Stimulated activated effector memory CD8-positive, alpha-beta T cell treated with anti-CD3 and anti-CD28 coated beads, Interleukin-12 subunit alpha, Interleukin-12 subunit beta, amount 100 ng/mL, for 72 hours (primary cell): Measurements from ENCODE around the gene RPH3AL.
"Not testable (repeated sequence)": the region's sequence is repeated elsewhere in the genome, so short reads cannot be mapped to it uniquely, and the experiment has no call there.

Experiments
- ATAC-seq: fragments of 150-1000 bp; cut with Tn5 transposase; 2 replicates; pipeline ENCODE4 v1.10.0; 2021
- DNase-seq, 2 donors: peaks; one replicate each; pipeline ENCODE4 v3.0.0; 2021 to 2022; ENCODE audit warnings: low spot score in 2 of 2
- H3K27ac Mint-ChIP-seq: one replicate; pipeline ENCODE4 v1.8.0; 2022; ENCODE audit warnings: mild to moderate bottlenecking, mixed read lengths
- H3K36me3 Mint-ChIP-seq: one replicate; pipeline ENCODE4 v1.8.0; 2022; ENCODE audit warnings: mild to moderate bottlenecking, mixed read lengths
- H3K4me1 Mint-ChIP-seq: one replicate; pipeline ENCODE4 v1.8.0; 2022; ENCODE audit warnings: mixed read lengths
- H3K4me3 Mint-ChIP-seq: one replicate; pipeline ENCODE4 v1.8.0; 2022; ENCODE audit warnings: mild to moderate bottlenecking, mixed read lengths
- H3K9me3 Mint-ChIP-seq: one replicate; pipeline ENCODE4 v1.8.0; 2022; ENCODE audit warnings: mixed read lengths

RPH3AL gene

DNA sequence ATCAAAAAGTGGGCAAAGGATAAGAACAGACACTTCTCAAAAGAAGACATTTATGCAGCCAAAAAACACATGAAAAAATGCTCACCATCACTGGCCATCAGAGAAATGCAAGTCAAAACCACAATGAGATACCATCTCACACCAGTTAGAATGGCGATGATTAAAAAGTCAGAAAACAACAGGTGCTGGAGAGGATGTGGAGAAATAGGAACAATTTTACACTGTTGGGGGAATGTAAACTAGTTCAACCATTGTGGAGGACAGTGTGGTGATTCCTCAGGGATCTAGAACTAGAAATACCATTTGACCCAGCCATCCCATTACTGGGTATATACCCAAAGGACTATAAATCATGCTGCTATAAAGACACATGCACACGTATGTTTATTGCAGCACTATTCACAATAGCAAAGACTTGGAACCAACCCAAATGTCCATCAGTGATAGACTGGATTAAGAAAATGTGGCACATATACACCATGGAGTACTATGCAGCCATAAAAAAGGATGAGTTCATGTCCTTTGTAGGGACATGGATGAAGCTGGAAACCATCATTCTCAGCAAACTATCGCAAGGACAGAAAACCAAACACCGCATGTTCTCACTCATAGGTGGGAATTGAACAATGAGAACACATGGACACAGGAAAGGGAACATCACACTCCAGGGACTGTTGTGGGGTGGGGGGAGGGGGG, 80.5 kb downstream of the RPH3AL start:
- H3K9me3 Mint-ChIP-seq, H3K27ac Mint-ChIP-seq, H3K36me3 Mint-ChIP-seq, H3K4me3 Mint-ChIP-seq, DNase-seq, H3K4me1 Mint-ChIP-seq, ATAC-seq: not testable (repeated sequence)

DNA sequence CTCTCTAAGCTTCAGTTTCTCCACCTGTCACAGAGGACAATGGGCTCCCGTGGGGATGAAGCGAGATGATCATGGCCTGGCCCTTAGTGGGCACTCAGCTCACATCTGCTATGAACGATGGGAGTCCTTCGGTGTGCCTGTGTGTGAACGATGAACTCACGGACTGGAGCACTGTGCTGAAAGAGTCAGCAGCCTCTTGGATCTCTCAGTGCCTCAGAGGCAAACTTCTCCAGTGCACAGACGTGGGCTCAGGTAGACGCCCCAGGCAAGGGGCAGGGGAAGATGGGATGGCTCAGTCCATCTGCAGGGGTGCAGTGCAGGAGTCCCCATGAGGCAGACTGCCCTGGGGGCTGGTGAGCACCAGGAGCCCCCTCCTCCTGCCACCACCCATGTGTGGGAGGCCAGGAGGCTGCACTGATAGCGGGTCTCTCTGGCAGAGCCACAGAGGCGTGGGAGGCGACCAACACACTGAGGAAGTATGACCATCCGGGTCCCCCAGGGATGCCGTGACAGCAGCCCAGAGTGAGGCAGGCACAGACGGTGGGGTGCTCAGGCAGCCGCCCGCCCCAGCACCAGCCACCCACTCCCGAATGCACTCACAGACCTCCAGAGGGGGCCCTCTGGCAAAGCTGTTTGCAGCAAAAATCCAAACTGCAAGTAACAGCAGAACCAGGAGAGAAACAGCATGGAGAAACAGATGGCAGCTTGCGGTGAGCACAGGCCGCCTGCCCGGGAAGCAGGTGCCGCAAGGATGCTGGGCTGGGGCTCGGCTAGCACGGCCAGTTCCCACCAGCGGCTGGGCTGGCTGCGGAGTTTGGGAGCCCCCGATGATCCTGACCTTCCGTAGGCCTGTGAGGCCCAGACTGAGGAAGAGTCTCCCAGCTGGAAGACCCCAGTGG, 82.7 kb downstream of the RPH3AL start:
- DNase-seq (no peak), ATAC-seq (no peak)
- no peaks in the 10 kb centered on the region for H3K9me3 Mint-ChIP-seq
- no peak overlapping the region for H3K4me3 Mint-ChIP-seq
- no peaks in the 10 kb centered on the region for H3K4me1 Mint-ChIP-seq
- no peaks in the 10 kb centered on the region for H3K36me3 Mint-ChIP-seq
- H3K27ac Mint-ChIP-seq, result no peak overlapping the region

- no peaks in the 10 kb centered on the region for H3K4me1 Mint-ChIP-seq
- no peak overlapping the region for H3K4me3 Mint-ChIP-seq
- peak in 1 of 2 donors; percentile 40 for DNase-seq
- H3K27ac Mint-ChIP-seq, result no peak overlapping the region
- no peaks in the 10 kb centered on the region for H3K9me3 Mint-ChIP-seq
- no peaks in the 10 kb centered on the region for H3K36me3 Mint-ChIP-seq
- ATAC-seq, result no peak
Measured at GRCh38 chr17:266701-267667, 85.6 kb downstream of the RPH3AL start.

- H3K4me3 Mint-ChIP-seq, result no peak overlapping the region
- H3K4me1 Mint-ChIP-seq, result no peaks in the 10 kb centered on the region
- ATAC-seq (no peak), DNase-seq (peak in 1 of 2 donors; percentile 17)
- no peaks in the 10 kb centered on the region for H3K36me3 Mint-ChIP-seq
- H3K27ac Mint-ChIP-seq, result no peak overlapping the region
- H3K9me3 Mint-ChIP-seq, result no peaks in the 10 kb centered on the region
Measured at GRCh38 chr17:266219-266618, 86.4 kb downstream of the RPH3AL start.

- Mint-ChIP-seq H3K4me3 (no peak overlapping the region), H3K27ac (no peak overlapping the region), H3K36me3 (no peaks in the 10 kb centered on the region), H3K9me3 (no peaks in the 10 kb centered on the region), H3K4me1 (no peaks in the 10 kb centered on the region)
- DNase-seq, result peak in 1 of 2 donors; percentile 23
- no peak for ATAC-seq
Measured at GRCh38 chr17:265718-266117, 86.9 kb downstream of the RPH3AL start.

DNA sequence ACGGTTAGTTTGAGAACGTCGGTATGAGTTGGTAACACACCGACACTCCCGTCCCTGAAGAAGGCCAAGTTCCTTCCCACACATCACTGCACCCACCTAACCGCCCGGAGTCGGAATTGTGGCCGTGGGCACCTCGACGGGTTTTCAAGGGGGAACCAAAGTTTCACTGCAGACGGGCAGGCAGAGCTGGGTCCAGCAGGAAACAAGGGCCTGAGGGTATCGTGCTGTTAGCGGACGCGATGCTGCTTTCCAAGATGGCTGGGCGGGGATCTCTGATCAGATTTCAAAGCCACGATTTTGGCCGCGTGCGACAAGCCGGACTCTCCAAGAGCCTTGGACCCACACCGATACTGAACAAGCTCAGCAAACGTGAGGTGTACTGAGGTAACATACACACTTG, 88.8 kb downstream of the RPH3AL start:
- no peak for ATAC-seq
- no peaks in the 10 kb centered on the region for H3K36me3 Mint-ChIP-seq
- H3K27ac Mint-ChIP-seq, result no peak overlapping the region
- H3K9me3 Mint-ChIP-seq, result no peaks in the 10 kb centered on the region
- peaks cover 4% of the 10 kb centered on the region for H3K4me1 Mint-ChIP-seq
- no peak overlapping the region for H3K4me3 Mint-ChIP-seq
- peak in 1 of 2 donors; percentile 35 for DNase-seq

- ATAC-seq (no peak), DNase-seq (peak in 1 of 2 donors; percentile 1)
- H3K4me3 Mint-ChIP-seq, result no peak overlapping the region
- H3K4me1 Mint-ChIP-seq, result peaks cover 5% of the 10 kb centered on the region
- H3K36me3 Mint-ChIP-seq, result no peaks in the 10 kb centered on the region
- H3K27ac Mint-ChIP-seq, result no peak overlapping the region
- no peaks in the 10 kb centered on the region for H3K9me3 Mint-ChIP-seq
Measured at GRCh38 chr17:263271-263670, 89.3 kb downstream of the RPH3AL start.

- Mint-ChIP-seq H3K9me3 (no peaks in the 10 kb centered on the region), H3K4me1 (peaks cover 5% of the 10 kb centered on the region), H3K27ac (no peak overlapping the region), H3K36me3 (no peaks in the 10 kb centered on the region), H3K4me3 (no peak overlapping the region)
- ATAC-seq (no peak), DNase-seq (no peak)
Measured at GRCh38 chr17:261635-262034, 91.0 kb downstream of the RPH3AL start.

GRCh38 chr17:260944-261343, 91.7 kb downstream of the RPH3AL start:
- Mint-ChIP-seq H3K9me3 (no peaks in the 10 kb centered on the region), H3K27ac (peak overlapping the region; percentile 29), H3K4me1 (peaks cover 5% of the 10 kb centered on the region), H3K36me3 (no peaks in the 10 kb centered on the region), H3K4me3 (no peak overlapping the region)
- ATAC-seq (no peak), DNase-seq (no peak)

GRCh38 chr17:260031-260791, 92.4 kb downstream of the RPH3AL start:
- Mint-ChIP-seq H3K9me3 (no peaks in the 10 kb centered on the region), H3K36me3 (no peaks in the 10 kb centered on the region), H3K4me1 (peaks cover 5% of the 10 kb centered on the region), H3K4me3 (no peak overlapping the region), H3K27ac (peak overlapping the region; percentile 29)
- ATAC-seq (no peak), DNase-seq (no peak)

- peak overlapping the region; percentile 46 for H3K27ac Mint-ChIP-seq
- H3K4me1 Mint-ChIP-seq, result peaks cover 5% of the 10 kb centered on the region
- DNase-seq (no peak), ATAC-seq (no peak)
- no peaks in the 10 kb centered on the region for H3K9me3 Mint-ChIP-seq
- H3K36me3 Mint-ChIP-seq, result no peaks in the 10 kb centered on the region
- H3K4me3 Mint-ChIP-seq, result no peak overlapping the region
Measured at GRCh38 chr17:259341-259976, 93.1 kb downstream of the RPH3AL start.

DNA sequence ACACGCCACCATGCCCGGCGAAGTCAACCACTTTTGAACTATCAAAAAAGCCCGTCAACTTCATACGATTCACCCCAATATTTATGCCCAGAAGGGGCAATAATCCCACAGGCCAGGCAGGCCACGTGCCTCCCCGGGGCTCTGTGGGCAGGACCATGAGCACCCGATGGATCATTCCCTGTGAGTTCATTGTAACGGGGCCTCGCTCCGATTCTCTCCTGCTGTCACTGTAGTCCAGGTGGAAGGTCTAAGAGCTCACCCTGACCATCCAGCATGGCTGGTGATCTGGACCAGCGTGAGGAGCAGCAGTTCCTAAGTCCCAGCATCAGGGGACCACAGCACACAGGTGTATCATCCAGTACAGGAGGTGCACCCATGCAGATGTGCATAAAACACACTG, 93.7 kb downstream of the RPH3AL start:
- Mint-ChIP-seq H3K4me1 (peaks cover 5% of the 10 kb centered on the region), H3K27ac (peak overlapping the region; percentile 46), H3K9me3 (no peaks in the 10 kb centered on the region), H3K36me3 (no peaks in the 10 kb centered on the region), H3K4me3 (no peak overlapping the region)
- DNase-seq (no peak), ATAC-seq (no peak)

- Mint-ChIP-seq H3K4me3 (no peak overlapping the region), H3K9me3 (no peaks in the 10 kb centered on the region), H3K4me1 (peaks cover 5% of the 10 kb centered on the region), H3K36me3 (no peaks in the 10 kb centered on the region), H3K27ac (peak overlapping the region; percentile 16)
- no peak for DNase-seq
- no peak for ATAC-seq
Measured at GRCh38 chr17:258045-258734, 94.4 kb downstream of the RPH3AL start.
